ENCODE results near the gene CATSPERZ.

The CATSPERZ gene

GRCh38 chr11:64316672-64317324, 16.6 kb downstream of the CATSPERZ start:
- H3K9ac ChIP-seq, result peak overlapping the region; percentile 84
- H3K27me3 ChIP-seq (ENCODE audit: insufficient read depth, low read depth), result no peaks in the 10 kb centered on the region
- no peaks in the 10 kb centered on the region for H4K20me1 ChIP-seq (ENCODE audit: insufficient read depth)
- H3K36me3 ChIP-seq (ENCODE audit: insufficient read depth), result no peaks in the 10 kb centered on the region
- peak overlapping the region; percentile 94 for H3K4me2 ChIP-seq
- H3K79me2 ChIP-seq (ENCODE audit: insufficient read depth, low read depth), result peaks cover 23% of the 10 kb centered on the region; the same call in 1 of the 2 replicates
- peak overlapping the region; percentile 60; the same call in 1 of the 2 replicates for H2AFZ ChIP-seq (ENCODE audit: low read depth)
- peaks cover 33% of the 10 kb centered on the region for H3K4me1 ChIP-seq (ENCODE audit: low read depth, poor library complexity, severe bottlenecking)
- TF ChIP-seq CTCF (conservative IDR thresholded peaks at IDR 0.05; ENCODE audit: low read depth, low read length), result no peak; the same call in 1 of the 2 replicates
- no peak overlapping the region for H3K4me3 ChIP-seq (IDR thresholded peaks at IDR 0.05; ENCODE audit: insufficient read depth, low read depth, low read length)
- peak overlapping the region; percentile 88 for H3K27ac ChIP-seq

DNA sequence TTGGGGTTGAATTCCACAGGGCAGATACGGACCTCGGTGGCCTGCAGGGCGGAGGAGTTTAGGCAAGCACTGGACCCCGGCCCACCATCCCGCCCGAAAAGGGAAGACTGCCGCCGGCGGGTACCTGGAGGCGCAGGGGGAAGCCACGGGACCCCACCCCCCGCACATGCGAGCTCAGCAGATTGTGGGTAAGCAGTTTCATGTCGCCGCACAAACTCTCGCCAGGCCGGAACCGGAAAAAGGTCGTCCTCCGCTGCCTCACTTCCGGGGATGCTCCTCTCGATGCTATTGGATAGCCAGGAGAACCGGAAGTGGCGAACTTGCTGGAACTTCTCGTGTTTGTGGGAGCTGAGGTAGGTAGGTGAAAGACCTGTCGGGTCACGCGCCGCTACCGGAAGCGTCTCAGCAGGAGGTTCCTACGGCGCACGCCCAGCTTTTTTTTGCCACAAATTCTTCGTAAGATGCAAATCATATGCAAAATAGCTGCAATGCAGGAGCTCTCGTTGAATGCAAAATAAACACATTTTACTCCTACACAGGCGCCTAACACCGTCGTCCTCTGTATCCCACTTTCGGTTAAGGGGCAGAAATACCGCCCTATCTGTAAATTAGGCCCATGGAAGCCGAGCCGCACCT, 17.3 kb downstream of the CATSPERZ start, which contains the start of gene TRMT112:
Gene TRMT112 (minus strand): TSS at position 235 of the 636 bp plus-strand sequence. CDS start 33 bp downstream, at position 202.
- no peak for TF ChIP-seq CTCF (conservative IDR thresholded peaks at IDR 0.05; ENCODE audit: low read depth, low read length)
- peak within 1 kb of the TSS; percentile 67; the same call in 1 of the 2 replicates for H2AFZ ChIP-seq (ENCODE audit: low read depth)
- peaks cover 33% of the 10 kb centered on the region for H3K4me1 ChIP-seq (ENCODE audit: low read depth, poor library complexity, severe bottlenecking)
- peak within 1 kb of the TSS; percentile 94 for H3K4me2 ChIP-seq
- H3K36me3 ChIP-seq (ENCODE audit: insufficient read depth), result no peaks in the 10 kb centered on the region
- no peak within 1 kb of the TSS for H3K4me3 ChIP-seq (IDR thresholded peaks at IDR 0.05; ENCODE audit: insufficient read depth, low read depth, low read length)
- H4K20me1 ChIP-seq (ENCODE audit: insufficient read depth), result no peaks in the 10 kb centered on the region
- H3K79me2 ChIP-seq (ENCODE audit: insufficient read depth, low read depth), result peaks cover 19% of the 10 kb centered on the region; the same call in 1 of the 2 replicates
- no peaks in the 10 kb centered on the region for H3K27me3 ChIP-seq (ENCODE audit: insufficient read depth, low read depth)
- H3K27ac ChIP-seq, result peak within 1 kb of the TSS; percentile 88
- peak within 1 kb of the TSS; percentile 84 for H3K9ac ChIP-seq

DNA sequence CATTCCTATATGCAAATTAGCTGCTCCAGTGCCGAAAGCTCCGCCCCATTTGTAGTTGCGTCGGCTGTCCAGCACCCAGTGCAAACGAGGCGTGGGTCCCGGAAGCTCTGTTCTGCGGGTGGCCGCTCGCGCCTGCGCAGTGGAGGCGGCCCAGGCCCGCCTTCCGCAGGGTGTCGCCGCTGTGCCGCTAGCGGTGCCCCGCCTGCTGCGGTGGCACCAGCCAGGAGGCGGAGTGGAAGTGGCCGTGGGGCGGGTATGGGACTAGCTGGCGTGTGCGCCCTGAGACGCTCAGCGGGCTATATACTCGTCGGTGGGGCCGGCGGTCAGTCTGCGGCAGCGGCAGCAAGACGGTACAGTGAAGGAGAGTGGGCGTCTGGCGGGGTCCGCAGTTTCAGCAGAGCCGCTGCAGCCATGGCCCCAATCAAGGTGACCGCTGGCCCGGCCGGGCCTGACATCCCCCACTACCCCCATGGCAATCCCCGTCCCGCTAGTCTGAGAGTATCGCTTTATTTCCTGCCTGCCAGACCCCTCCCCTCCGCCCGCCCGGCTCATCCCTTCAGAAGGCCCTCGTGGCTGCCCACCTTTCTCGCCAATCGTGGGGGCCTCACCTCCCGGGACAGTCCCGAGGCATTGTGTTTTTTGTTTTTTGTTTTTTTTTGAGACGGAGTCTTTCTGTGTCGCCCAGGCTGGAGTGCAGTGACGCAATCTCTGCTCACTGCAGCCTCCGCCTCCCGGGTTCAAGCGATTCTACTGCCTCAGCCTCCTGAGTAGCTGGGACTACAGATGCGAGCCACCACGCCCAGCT, 18.0 kb downstream of the CATSPERZ start, which contains the start of gene PRDX5:
Gene PRDX5 (plus strand): TSS at position 161 of the 805 bp plus-strand sequence. CDS start 95 bp downstream, at position 256.
- Histone ChIP-seq H3K9ac (peak within 1 kb of the TSS; percentile 84), H2AFZ (ENCODE audit: low read depth) (peak within 1 kb of the TSS; percentile 67; the same call in 1 of the 2 replicates), H3K36me3 (ENCODE audit: insufficient read depth) (no peaks in the 10 kb centered on the region), H3K4me1 (ENCODE audit: low read depth, poor library complexity, severe bottlenecking) (peaks cover 33% of the 10 kb centered on the region), H3K27ac (peak within 1 kb of the TSS; percentile 88), H3K79me2 (ENCODE audit: insufficient read depth, low read depth) (peaks cover 12% of the 10 kb centered on the region; the same call in 1 of the 2 replicates), H3K27me3 (ENCODE audit: insufficient read depth, low read depth) (no peaks in the 10 kb centered on the region), H3K4me2 (peak within 1 kb of the TSS; percentile 94), H3K4me3 (IDR thresholded peaks at IDR 0.05; ENCODE audit: insufficient read depth, low read depth, low read length) (no peak within 1 kb of the TSS), H4K20me1 (ENCODE audit: insufficient read depth) (no peaks in the 10 kb centered on the region)
- TF ChIP-seq CTCF (conservative IDR thresholded peaks at IDR 0.05; ENCODE audit: low read depth, low read length), result no peak
